Fibroblast of lung (primary cell): ENCODE results near the gene MEF2A. TPM values are rescaled to one million over a fixed set of nuclear protein-coding genes. Genes with fewer than 3 reads are reported as not detected.

ENCODE experiments used
- DNase-seq, 2 donors: peaks; one replicate each; pipeline versions ENCODE4 v3.0.0 to v3.0.0-alpha.2; 2010; ENCODE audit warnings: low read depth in 2 of 2
- H2AFZ ChIP-seq: 2 replicates; pipeline ENCODE4 v1.5.1; 2012; ENCODE audit warnings: low read length, control low read depth, inconsistent platforms
- H3K27ac ChIP-seq: 2 replicates; pipeline ENCODE4 v1.5.1; 2011; ENCODE audit warnings: low read length, control low read depth; ENCODE audit not compliant: insufficient read depth
- H3K27me3 ChIP-seq: 2 replicates; pipeline ENCODE4 v1.5.1; 2011; ENCODE audit warnings: mild to moderate bottlenecking, low read length; ENCODE audit not compliant: control insufficient read depth, insufficient read depth
- H3K36me3 ChIP-seq: 2 replicates; pipeline ENCODE4 v1.5.1; 2011; ENCODE audit warnings: low read length; ENCODE audit not compliant: control insufficient read depth, insufficient read depth
- H3K4me1 ChIP-seq: 2 replicates; pipeline ENCODE4 v1.5.1; 2011; ENCODE audit warnings: low read length; ENCODE audit not compliant: control insufficient read depth, insufficient read depth; ENCODE audit errors: extremely low read depth
- H3K4me2 ChIP-seq: 2 replicates; pipeline ENCODE4 v1.5.1; 2011; ENCODE audit warnings: low read length, control low read depth; ENCODE audit not compliant: insufficient read depth; ENCODE audit errors: extremely low read depth
- H3K4me3 ChIP-seq, 4 experiments: fragments of 200-600 bp in 1 of 4; sonication (generic) in 1 of 4; replicated peaks in 1 of 4; 2 replicates each; pipeline ENCODE4 v1.5.1; 2011 to 2016; ENCODE audit warnings: low read length in 4 of 4, low read depth in 3 of 4, mild to moderate bottlenecking in 3 of 4, control low read depth in 2 of 4, inconsistent platforms in 1 of 4, mixed read lengths in 1 of 4; ENCODE audit not compliant: insufficient read depth in 1 of 4; ENCODE audit errors: control extremely low read depth in 1 of 4
- H3K79me2 ChIP-seq: 2 replicates; pipeline ENCODE4 v1.5.1; 2012; ENCODE audit warnings: mild to moderate bottlenecking, low read length, inconsistent platforms; ENCODE audit not compliant: control insufficient read depth, insufficient read depth
- H3K9ac ChIP-seq: 2 replicates; pipeline ENCODE4 v1.5.1; 2011; ENCODE audit warnings: mild to moderate bottlenecking, low read length, control low read depth; ENCODE audit not compliant: insufficient read depth
- H3K9me3 ChIP-seq: 2 replicates; pipeline ENCODE4 v1.5.1; 2012; ENCODE audit warnings: low read depth, low read length; ENCODE audit not compliant: control insufficient read depth, insufficient read depth
- H4K20me1 ChIP-seq: 2 replicates; pipeline ENCODE4 v1.5.1; 2011; ENCODE audit warnings: low read length; ENCODE audit not compliant: control insufficient read depth, insufficient read depth; ENCODE audit errors: extremely low read depth
- CTCF ChIP-seq, 2 donors: IDR thresholded peaks in 1 of 2; conservative IDR thresholded peaks in 1 of 2; 1 replicate in 1 of 2; 2 replicates in 1 of 2; pipeline ENCODE4 v1.5.1; 2011 to 2012; ENCODE audit warnings: low read length in 2 of 2, control low read depth in 1 of 2, inconsistent platforms in 1 of 2, low read depth in 1 of 2, mild to moderate bottlenecking in 1 of 2
- EZH2 ChIP-seq: IDR thresholded peaks from 2 replicates; pipeline ENCODE4 v1.5.1; 2012; ENCODE audit warnings: low read length, control low read depth, mild to moderate bottlenecking; ENCODE audit errors: missing control alignments
- polyA plus RNA-seq, 2 donors: library from polyadenylated mRNA; depleted of rRNA in 1 of 2; stranded (reverse) in 1 of 2; unstranded in 1 of 2; fragments of >200 nt; gene quantifications; 2 replicates each; pipeline ENCODE4 v1.2.1, GENCODE V29; 2011 to 2012; ENCODE audit warnings: missing spikeins in 1 of 2
- total RNA-seq: library from RNA; depleted of rRNA; stranded (reverse); fragments of >200 nt; gene quantifications from 2 replicates; pipeline ENCODE4 v1.2.1, GENCODE V29; 2014

Gene MEF2A
- total and polyA plus RNA-seq, 2 donors (not counting 1 experiment from before 2014, with no cell fraction given) = 24.6 to 40.4 TPM

GRCh38 chr15:99668533-99669182 lies 102.9 kb downstream of the MEF2A start:
- Histone ChIP-seq H3K4me1 (no peaks in the 10 kb centered on the region), H3K27me3 (no peaks in the 10 kb centered on the region), H3K9me3 (no peaks in the 10 kb centered on the region), H3K27ac (no peak overlapping the region), H3K36me3 (peaks cover 2% of the 10 kb centered on the region), H3K79me2 (no peaks in the 10 kb centered on the region), H2AFZ (no peak overlapping the region), H3K4me2 (no peak overlapping the region), H4K20me1 (no peaks in the 10 kb centered on the region), H3K4me3 (no peak overlapping the region), H3K9ac (no peak overlapping the region)
- DNase-seq = no peak
- TF ChIP-seq CTCF (conservative IDR thresholded peaks at IDR 0.05 in 1 of 2, IDR thresholded peaks at IDR 0.05 in 1 of 2; ENCODE audit: low read depth in 1 of 2, low read length in 2 of 2) = no peak
- no peak for TF ChIP-seq EZH2

- H3K9ac ChIP-seq = no peak overlapping the region
- no peaks in the 10 kb centered on the region for H3K4me1 ChIP-seq
- peaks cover 2% of the 10 kb centered on the region for H3K36me3 ChIP-seq
- no peak overlapping the region for H3K27ac ChIP-seq
- no peaks in the 10 kb centered on the region for H3K79me2 ChIP-seq
- H3K9me3 ChIP-seq = no peaks in the 10 kb centered on the region
- H3K27me3 ChIP-seq = no peaks in the 10 kb centered on the region
- no peaks in the 10 kb centered on the region for H4K20me1 ChIP-seq
- TF ChIP-seq EZH2 = no peak
- no peak for TF ChIP-seq CTCF (conservative IDR thresholded peaks at IDR 0.05 in 1 of 2, IDR thresholded peaks at IDR 0.05 in 1 of 2; ENCODE audit: low read depth in 1 of 2, low read length in 2 of 2)
- H3K4me3 ChIP-seq = no peak overlapping the region
- DNase-seq = no peak
- no peak overlapping the region for H2AFZ ChIP-seq
- no peak overlapping the region for H3K4me2 ChIP-seq
These were observed 103.5 kb downstream of the MEF2A start for GRCh38 chr15:99669250-99669649.

- Histone ChIP-seq H3K4me3 (no peak overlapping the region), H4K20me1 (no peaks in the 10 kb centered on the region), H3K36me3 (peaks cover 2% of the 10 kb centered on the region), H3K9ac (no peak overlapping the region), H3K27me3 (no peaks in the 10 kb centered on the region), H3K9me3 (no peaks in the 10 kb centered on the region), H3K27ac (no peak overlapping the region), H3K4me2 (no peak overlapping the region), H3K79me2 (no peaks in the 10 kb centered on the region), H2AFZ (no peak overlapping the region), H3K4me1 (no peaks in the 10 kb centered on the region)
- DNase-seq = no peak
- no peak for TF ChIP-seq CTCF (conservative IDR thresholded peaks at IDR 0.05 in 1 of 2, IDR thresholded peaks at IDR 0.05 in 1 of 2; ENCODE audit: low read depth in 1 of 2, low read length in 2 of 2)
- no peak for TF ChIP-seq EZH2
These were observed 106.3 kb downstream of the MEF2A start for GRCh38 chr15:99671926-99672635.
